SK-N-SH (cell line): ENCODE results near the gene LGSN. TPM values are rescaled to one million over a fixed set of nuclear protein-coding genes. Genes with fewer than 3 reads are reported as not detected.

ENCODE experiments used
- CTCF ChIA-PET: fragments of 300-600, 350-600 bp; formaldehyde crosslinking; extraction: SDS; loops from one replicate; lab custom pipeline; 2021; lab: Yijun Ruan, JAX
- POLR2A ChIA-PET: fragments of 350-600 bp; sonication (Branson Sonifier 250); formaldehyde crosslinking; extraction: SDS; loops from one replicate; lab custom pipeline; 2020; ENCODE audit warnings: antibody characterized with exemption, inconsistent platforms; lab: Yijun Ruan, JAX
- DNase-seq: peaks from one replicate; pipeline ENCODE4 v3.0.0; 2012
- H2AFZ ChIP-seq: fragments of 200-600 bp; sonication (generic); 2 replicates; pipeline ENCODE4 v1.8.1; 2016; ENCODE audit warnings: antibody characterized with exemption, mild to moderate bottlenecking, low read depth
- H3F3A ChIP-seq: fragments of 200-600 bp; sonication (generic); replicated peaks from 2 replicates; pipeline ENCODE3; 2016; ENCODE audit warnings: antibody characterized with exemption, mild to moderate bottlenecking; ENCODE audit not compliant: insufficient read depth
- H3K27ac ChIP-seq, 2 experiments: fragments of 200-500 bp in 1 of 2; fragments of 200-600 bp in 1 of 2; sonication (Bioruptor generic) in 1 of 2; sonication (generic), shearing (Covaris generic) in 1 of 2; 2 replicates each; pipeline versions ENCODE4 v1.5.1 to v1.6.1; 2014 to 2016; ENCODE audit warnings: low read depth in 2 of 2, inconsistent platforms in 1 of 2, low read length in 1 of 2, mild to moderate bottlenecking in 1 of 2, mixed read lengths in 1 of 2
- H3K27me3 ChIP-seq: fragments of 200-600 bp; sonication (generic), shearing (Covaris generic); 2 replicates; pipeline ENCODE4 v1.6.1; 2016; ENCODE audit warnings: mixed run types; ENCODE audit not compliant: insufficient read depth
- H3K36me3 ChIP-seq, 2 experiments: fragments of 200-500 bp in 1 of 2; fragments of 200-600 bp in 1 of 2; sonication (Bioruptor generic) in 1 of 2; sonication (generic) in 1 of 2; replicated peaks in 1 of 2; 2 replicates each; pipeline versions ENCODE3 to v1.5.1; 2014 to 2016; ENCODE audit warnings: low read length in 1 of 2, mild to moderate bottlenecking in 1 of 2; ENCODE audit not compliant: insufficient read depth in 2 of 2, control insufficient read depth in 1 of 2
- H3K4me1 ChIP-seq, 2 experiments: fragments of 200-500 bp in 1 of 2; fragments of 200-600 bp in 1 of 2; sonication (Bioruptor generic) in 1 of 2; sonication (generic), shearing (Covaris generic) in 1 of 2; 2 replicates each; pipeline versions ENCODE4 v1.5.1 to v1.6.1; 2014 to 2016; ENCODE audit warnings: low read depth in 1 of 2, low read length in 1 of 2, mixed run types in 1 of 2; ENCODE audit not compliant: insufficient read depth in 2 of 2, control insufficient read depth in 1 of 2
- H3K4me2 ChIP-seq: fragments of 200-600 bp; sonication (generic), shearing (Covaris generic); 2 replicates; pipeline ENCODE4 v1.6.1; 2017; ENCODE audit warnings: mixed run types
- H3K4me3 ChIP-seq, 2 experiments: fragments of 200-500 bp in 1 of 2; fragments of 200-600 bp in 1 of 2; sonication (Bioruptor generic) in 1 of 2; sonication (generic), shearing (Covaris generic) in 1 of 2; 2 replicates each; pipeline versions ENCODE4 v1.5.1 to v1.8.1; 2014 to 2016; ENCODE audit warnings: low read depth in 2 of 2, inconsistent platforms in 1 of 2, low read length in 1 of 2, mild to moderate bottlenecking in 1 of 2, mixed read lengths in 1 of 2, moderate library complexity in 1 of 2
- H3K79me2 ChIP-seq: fragments of 200-600 bp; sonication (generic); 2 replicates; pipeline ENCODE4 v1.8.1; 2017; ENCODE audit warnings: mild to moderate bottlenecking; ENCODE audit not compliant: insufficient read depth
- H3K9ac ChIP-seq: fragments of 200-600 bp; sonication (generic); 2 replicates; pipeline ENCODE4 v1.6.1; 2017; ENCODE audit warnings: mixed run types
- H3K9me2 ChIP-seq: fragments of 200-600 bp; sonication (generic); 2 replicates; pipeline ENCODE4 v1.6.1; 2017; ENCODE audit warnings: mixed run types
- H3K9me3 ChIP-seq: fragments of 200-600 bp; sonication (generic); 2 replicates; pipeline ENCODE4 v1.6.1; 2017; ENCODE audit warnings: mixed run types, mild to moderate bottlenecking, moderate library complexity
- H4K20me1 ChIP-seq: fragments of 200-600 bp; sonication (generic); 2 replicates; pipeline ENCODE4 v1.6.1; 2017; ENCODE audit warnings: mild to moderate bottlenecking, mixed run types; ENCODE audit not compliant: insufficient read depth
- CHD2 ChIP-seq: fragments of 150-350 bp; IDR thresholded peaks from 2 replicates; pipeline ENCODE4 v1.6.1; 2018; ENCODE audit warnings: low read length; ENCODE audit not compliant: partially characterized antibody
- ELF1 ChIP-seq: IDR thresholded peaks from 2 replicates; pipeline ENCODE4 v1.4.0; 2012
- EP300 ChIP-seq, 2 experiments: IDR thresholded peaks; 2 replicates each; pipeline versions ENCODE4 v1.4.0 to v1.6.1; 2012; ENCODE audit warnings: borderline replicate concordance in 1 of 2, low read depth in 1 of 2, low read length in 1 of 2
- EZH2phosphoT487 ChIP-seq: fragments of 200-600 bp; sonication (generic); IDR thresholded peaks from 2 replicates; pipeline ENCODE4 v1.6.1; 2017; ENCODE audit warnings: low read depth, mixed run types, mild to moderate bottlenecking, antibody characterized with exemption, moderate library complexity, borderline replicate concordance
- FOSL2 ChIP-seq: IDR thresholded peaks from 2 replicates; pipeline ENCODE4 v1.4.0; 2012; ENCODE audit warnings: low read depth, mild to moderate bottlenecking, moderate library complexity, borderline replicate concordance
- FOXM1 ChIP-seq: IDR thresholded peaks from 2 replicates; pipeline ENCODE4 v1.4.0; 2012; ENCODE audit warnings: low read depth, mild to moderate bottlenecking
- GABPA ChIP-seq: IDR thresholded peaks from 2 replicates; pipeline ENCODE4 v1.4.0; 2012; ENCODE audit warnings: low read depth, mild to moderate bottlenecking
- GATA2 ChIP-seq: sonication (generic); formaldehyde crosslinking; IDR thresholded peaks from 2 replicates; pipeline ENCODE4 v1.5.0; 2020; ENCODE audit warnings: mild to moderate bottlenecking, missing genetic modification reagents
- JUND ChIP-seq: IDR thresholded peaks from 2 replicates; pipeline ENCODE4 v1.4.0; 2012
- MEF2A ChIP-seq: IDR thresholded peaks from 2 replicates; pipeline ENCODE4 v1.4.0; 2012; ENCODE audit warnings: low read depth, borderline replicate concordance
- MXI1 ChIP-seq: IDR thresholded peaks from 2 replicates; pipeline ENCODE4 v1.6.1; 2012; ENCODE audit warnings: mild to moderate bottlenecking, low read depth, low read length, improper control_type of control experiment
- RCOR1 ChIP-seq: fragments of 150-350 bp; IDR thresholded peaks from 2 replicates; pipeline ENCODE4 v1.6.1; 2017; ENCODE audit warnings: antibody characterized with exemption, low read length
- RFX5 ChIP-seq: IDR thresholded peaks from 2 replicates; pipeline ENCODE4 v1.6.1; 2012; ENCODE audit warnings: mild to moderate bottlenecking, improper control_type of control experiment, low read length
- SMC3 ChIP-seq: IDR thresholded peaks from 2 replicates; pipeline ENCODE4 v1.6.1; 2012; ENCODE audit warnings: low read depth, low read length, improper control_type of control experiment
- TCF12 ChIP-seq: IDR thresholded peaks from 2 replicates; pipeline ENCODE4 v1.4.0; 2012
- YY1 ChIP-seq: IDR thresholded peaks from 2 replicates; pipeline ENCODE4 v1.4.0; 2012; ENCODE audit warnings: low read depth, mild to moderate bottlenecking
- WGBS: methylation state at CpG from one replicate; pipeline ENCODE4 v1.1.6; 2017; ENCODE audit warnings: low lambda C conversion rate; 5-methylcytosine and 5-hydroxymethylcytosine counted together
- polyA plus RNA-seq, 3 experiments: library from polyadenylated mRNA; depleted of rRNA; stranded (reverse); fragments of >200 nt; gene quantifications; 2 replicates each; pipeline ENCODE4 v1.2.3, GENCODE V29; 2012
- TF ChIP-seq, protein P1 (sequence below): fragments of 150-350 bp; IDR thresholded peaks from 2 replicates; pipeline ENCODE4 v1.6.1; 2016; ENCODE audit warnings: mild to moderate bottlenecking, low read depth, low read length
- TF ChIP-seq, protein P2 (sequence below): fragments of 150-350 bp; IDR thresholded peaks from 2 replicates; pipeline ENCODE4 v1.6.1; 2017; ENCODE audit warnings: antibody characterized with exemption, low read length, low read depth, borderline replicate concordance
- TF ChIP-seq, protein P3 (sequence below): IDR thresholded peaks from 2 replicates; pipeline ENCODE4 v1.4.0; 2012; ENCODE audit warnings: low read depth, borderline replicate concordance
- TF ChIP-seq, protein P4 (sequence below): IDR thresholded peaks from 2 replicates; pipeline ENCODE4 v1.4.0; 2012; ENCODE audit warnings: low read depth, borderline replicate concordance

LGSN gene
- polyA plus RNA-seq, 1 of the 3 experiments (the other 2 are of a cell fraction), result not detected

DNA sequence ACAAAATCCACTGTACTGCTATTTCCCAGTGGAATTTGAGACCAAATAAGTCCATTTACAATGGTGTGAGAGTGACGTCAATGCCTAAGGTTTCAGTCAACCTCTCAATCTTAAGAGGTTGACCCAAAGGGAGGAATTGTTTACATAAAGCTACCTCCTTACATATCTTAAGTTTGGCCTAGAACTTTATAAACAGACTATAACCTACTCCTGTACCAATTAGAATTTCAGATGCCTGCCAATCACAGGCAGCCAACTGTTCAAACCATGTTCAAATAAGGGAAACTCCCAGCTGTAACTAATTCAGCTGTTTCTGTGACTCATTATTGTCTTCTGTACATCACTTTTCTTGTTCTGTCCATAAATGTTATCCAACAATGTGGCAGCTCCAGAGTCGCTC is 14.5 kb downstream of the LGSN start:
- ChIA-PET CTCF (interaction anchor here (1.1 kb wide), 1 partner anchor 459 kb away, joined by 3 read pairs; no protein-coding TSS in a partner anchor), POLR2A (no interaction called here)
- no peak overlapping the region for H3K4me2 ChIP-seq
- H3K36me3 ChIP-seq, result no peaks in the 10 kb centered on the region
- H3K4me3 ChIP-seq, result no peak overlapping the region
- no peak overlapping the region for H2AFZ ChIP-seq
- no peaks in the 10 kb centered on the region for H3K9me3 ChIP-seq
- WGBS, result 75% methylated on average over 2 of the region's 2 CpGs
- no peak overlapping the region for H3K9ac ChIP-seq
- TF ChIP-seq MEF2A, result no peak
- TF ChIP-seq, protein P1, sequence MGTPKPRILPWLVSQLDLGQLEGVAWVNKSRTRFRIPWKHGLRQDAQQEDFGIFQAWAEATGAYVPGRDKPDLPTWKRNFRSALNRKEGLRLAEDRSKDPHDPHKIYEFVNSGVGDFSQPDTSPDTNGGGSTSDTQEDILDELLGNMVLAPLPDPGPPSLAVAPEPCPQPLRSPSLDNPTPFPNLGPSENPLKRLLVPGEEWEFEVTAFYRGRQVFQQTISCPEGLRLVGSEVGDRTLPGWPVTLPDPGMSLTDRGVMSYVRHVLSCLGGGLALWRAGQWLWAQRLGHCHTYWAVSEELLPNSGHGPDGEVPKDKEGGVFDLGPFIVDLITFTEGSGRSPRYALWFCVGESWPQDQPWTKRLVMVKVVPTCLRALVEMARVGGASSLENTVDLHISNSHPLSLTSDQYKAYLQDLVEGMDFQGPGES, result no peak
- no peak for TF ChIP-seq RFX5
- TF ChIP-seq GATA2, result no peak
- TF ChIP-seq CHD2, result no peak
- TF ChIP-seq GABPA, result no peak
- no peak for TF ChIP-seq FOSL2
- no peak for TF ChIP-seq RCOR1
- TF ChIP-seq EP300 (IDR thresholded peaks at IDR 0.05; ENCODE audit: borderline replicate concordance in 1 of 2, low read depth in 1 of 2, low read length in 1 of 2), result no peak
- TF ChIP-seq EZH2phosphoT487, result no peak
- no peak for TF ChIP-seq SMC3
- TF ChIP-seq TCF12, result no peak
- TF ChIP-seq, protein P2, sequence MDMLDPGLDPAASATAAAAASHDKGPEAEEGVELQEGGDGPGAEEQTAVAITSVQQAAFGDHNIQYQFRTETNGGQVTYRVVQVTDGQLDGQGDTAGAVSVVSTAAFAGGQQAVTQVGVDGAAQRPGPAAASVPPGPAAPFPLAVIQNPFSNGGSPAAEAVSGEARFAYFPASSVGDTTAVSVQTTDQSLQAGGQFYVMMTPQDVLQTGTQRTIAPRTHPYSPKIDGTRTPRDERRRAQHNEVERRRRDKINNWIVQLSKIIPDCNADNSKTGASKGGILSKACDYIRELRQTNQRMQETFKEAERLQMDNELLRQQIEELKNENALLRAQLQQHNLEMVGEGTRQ, result no peak
- TF ChIP-seq JUND, result no peak
- TF ChIP-seq ELF1, result no peak
- TF ChIP-seq, protein P3, sequence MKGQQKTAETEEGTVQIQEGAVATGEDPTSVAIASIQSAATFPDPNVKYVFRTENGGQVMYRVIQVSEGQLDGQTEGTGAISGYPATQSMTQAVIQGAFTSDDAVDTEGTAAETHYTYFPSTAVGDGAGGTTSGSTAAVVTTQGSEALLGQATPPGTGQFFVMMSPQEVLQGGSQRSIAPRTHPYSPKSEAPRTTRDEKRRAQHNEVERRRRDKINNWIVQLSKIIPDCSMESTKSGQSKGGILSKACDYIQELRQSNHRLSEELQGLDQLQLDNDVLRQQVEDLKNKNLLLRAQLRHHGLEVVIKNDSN, result no peak
- TF ChIP-seq YY1, result no peak
- TF ChIP-seq MXI1, result no peak
- TF ChIP-seq, protein P4, sequence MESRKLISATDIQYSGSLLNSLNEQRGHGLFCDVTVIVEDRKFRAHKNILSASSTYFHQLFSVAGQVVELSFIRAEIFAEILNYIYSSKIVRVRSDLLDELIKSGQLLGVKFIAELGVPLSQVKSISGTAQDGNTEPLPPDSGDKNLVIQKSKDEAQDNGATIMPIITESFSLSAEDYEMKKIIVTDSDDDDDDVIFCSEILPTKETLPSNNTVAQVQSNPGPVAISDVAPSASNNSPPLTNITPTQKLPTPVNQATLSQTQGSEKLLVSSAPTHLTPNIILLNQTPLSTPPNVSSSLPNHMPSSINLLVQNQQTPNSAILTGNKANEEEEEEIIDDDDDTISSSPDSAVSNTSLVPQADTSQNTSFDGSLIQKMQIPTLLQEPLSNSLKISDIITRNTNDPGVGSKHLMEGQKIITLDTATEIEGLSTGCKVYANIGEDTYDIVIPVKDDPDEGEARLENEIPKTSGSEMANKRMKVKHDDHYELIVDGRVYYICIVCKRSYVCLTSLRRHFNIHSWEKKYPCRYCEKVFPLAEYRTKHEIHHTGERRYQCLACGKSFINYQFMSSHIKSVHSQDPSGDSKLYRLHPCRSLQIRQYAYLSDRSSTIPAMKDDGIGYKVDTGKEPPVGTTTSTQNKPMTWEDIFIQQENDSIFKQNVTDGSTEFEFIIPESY, result no peak
- TF ChIP-seq FOXM1, result no peak
- no peaks in the 10 kb centered on the region for H4K20me1 ChIP-seq
- no peaks in the 10 kb centered on the region for H3K27me3 ChIP-seq
- no peaks in the 10 kb centered on the region for H3K4me1 ChIP-seq
- H3K9me2 ChIP-seq, result no peaks in the 10 kb centered on the region
- H3K79me2 ChIP-seq, result no peaks in the 10 kb centered on the region
- no peak overlapping the region for H3K27ac ChIP-seq
- H3F3A ChIP-seq, result no peaks in the 10 kb centered on the region
- DNase-seq, result no peak
